Activated CD4-positive, alpha-beta T cell treated with anti-CD3 and anti-CD28 coated beads for 48 hours (primary cell): ENCODE measurements around the gene RAX2.

Experiments used
- DNase-seq: peaks from one replicate; pipeline ENCODE4 v3.0.0-alpha.2; 2020

RAX2 gene

DNA sequence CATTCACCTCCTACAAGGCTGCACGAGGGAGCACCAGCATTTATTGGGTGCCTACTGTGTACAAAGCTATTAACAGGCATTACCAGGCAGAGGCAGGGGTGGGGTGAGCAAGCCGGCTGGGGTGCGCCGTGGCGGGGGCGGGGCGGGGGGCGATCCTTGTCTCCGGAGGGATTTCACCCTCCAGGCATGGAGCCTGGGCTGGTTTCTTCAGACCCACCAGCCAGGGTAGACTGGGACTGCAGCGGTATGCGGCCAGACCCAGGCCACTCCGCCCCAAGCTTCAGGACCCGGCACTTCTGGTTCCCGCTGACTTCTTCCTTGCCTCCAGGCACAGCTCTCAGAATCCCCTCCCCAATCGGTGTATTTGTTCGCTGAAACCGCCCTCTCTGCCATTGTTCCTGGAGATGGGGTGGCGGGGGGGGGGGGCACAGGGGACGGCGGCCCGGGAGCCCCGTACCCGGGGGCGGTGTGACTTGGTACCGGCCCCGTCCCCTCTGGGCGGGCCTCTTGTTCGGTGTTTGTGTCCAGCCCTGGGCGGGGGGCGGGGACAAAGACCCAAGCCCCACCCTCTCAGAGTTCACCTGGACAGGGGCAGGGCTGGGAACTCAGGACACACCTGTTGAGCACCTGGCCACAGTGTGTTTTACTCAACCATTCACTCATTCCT lies 49.5 kb downstream of the RAX2 start:
- no peak for DNase-seq

DNA sequence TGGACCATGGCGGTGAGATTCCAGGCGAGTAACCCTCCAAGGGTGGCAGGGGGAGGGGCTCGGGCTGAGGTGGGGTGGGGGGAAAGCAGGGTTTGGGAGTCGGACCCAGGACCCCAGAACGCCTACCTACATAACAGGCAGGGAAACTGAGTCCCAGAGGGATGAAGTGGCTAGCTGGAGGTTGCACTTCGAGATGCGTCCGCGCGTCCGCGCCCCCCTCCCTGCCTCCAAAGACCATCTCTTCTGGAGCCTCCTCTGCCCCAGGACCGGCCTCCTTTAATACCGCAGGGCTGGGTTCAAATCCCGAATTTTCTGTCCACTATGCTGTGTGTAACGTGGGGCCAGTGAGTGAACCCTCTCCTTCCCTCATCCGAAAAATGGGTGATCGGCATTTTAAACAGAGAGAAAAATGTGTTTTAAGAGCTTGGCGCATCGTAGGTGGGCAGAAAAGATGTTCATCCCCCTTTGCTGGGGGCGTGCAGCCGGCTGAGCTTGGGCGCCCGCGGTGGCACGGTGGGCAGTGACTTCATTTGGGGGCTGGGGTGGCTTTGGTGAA lies 50.1 kb downstream of the RAX2 start:
- DNase-seq: no peak

DNA sequence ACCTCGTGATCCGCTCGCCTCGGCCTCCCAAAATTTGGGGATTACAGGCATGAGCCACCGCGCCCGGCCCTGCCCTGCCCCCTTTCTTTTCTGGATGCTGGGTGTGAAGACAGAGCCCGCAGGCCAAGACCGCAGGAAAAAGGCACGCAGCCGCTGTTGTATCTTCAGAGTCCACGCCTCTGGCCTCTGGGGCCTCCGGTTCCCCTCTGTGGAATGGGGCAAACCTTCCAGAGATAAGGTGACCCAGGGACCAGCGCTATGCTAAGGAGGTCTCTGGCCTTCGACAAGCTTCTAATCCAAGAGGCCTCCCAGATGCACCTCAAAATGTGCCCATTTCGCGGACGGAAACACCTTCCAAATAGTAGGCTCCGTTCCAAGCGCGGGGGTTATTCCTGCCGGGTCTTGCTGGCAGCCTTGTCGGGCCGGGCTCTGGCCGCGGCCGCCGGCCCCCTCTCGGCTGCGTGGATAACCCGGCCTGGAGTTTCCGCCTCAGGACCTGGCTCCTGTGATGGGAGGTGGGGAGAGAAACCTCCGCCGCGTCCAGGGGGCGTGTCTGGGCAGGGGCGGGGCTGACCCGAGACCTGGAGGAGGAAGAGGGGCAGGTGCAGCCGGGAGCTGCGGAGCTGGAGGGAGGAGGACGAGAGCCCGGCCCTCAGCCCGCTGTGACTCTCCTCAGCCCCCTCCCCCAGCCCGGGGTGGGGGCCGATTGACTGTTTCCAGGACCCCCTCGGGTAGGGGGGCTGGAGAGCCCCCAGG lies 50.7 kb downstream of the RAX2 start:
- DNase-seq: peak; percentile 94

DNA sequence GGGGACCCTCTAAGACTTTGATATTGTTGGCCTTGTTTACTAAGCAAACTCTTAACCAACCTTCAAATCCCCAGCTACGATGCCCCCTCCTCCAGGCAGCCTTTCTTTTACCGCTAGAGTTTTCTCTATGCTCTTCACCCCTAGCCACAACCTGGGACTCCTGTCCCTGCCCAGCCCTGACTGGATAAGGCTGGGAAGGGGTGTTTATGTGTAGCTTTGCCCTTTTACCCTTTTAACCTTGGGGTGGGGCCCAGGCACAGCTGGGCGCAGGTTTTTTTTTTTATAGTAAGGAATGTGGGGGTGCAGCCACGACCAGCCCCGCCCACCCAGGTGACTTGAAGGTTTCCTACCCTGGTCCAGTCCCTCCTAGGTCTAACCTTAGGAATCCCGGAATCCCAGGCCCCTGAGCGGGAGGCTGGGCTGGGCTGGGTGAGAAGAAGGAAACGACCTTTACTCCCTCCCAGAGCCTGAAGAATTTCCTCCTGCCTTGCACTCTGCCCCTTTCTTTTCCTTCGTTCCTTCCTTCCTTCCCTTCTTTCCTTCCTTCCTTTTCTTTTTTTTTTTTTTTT lies 51.6 kb downstream of the RAX2 start:
- DNase-seq: no peak

DNA sequence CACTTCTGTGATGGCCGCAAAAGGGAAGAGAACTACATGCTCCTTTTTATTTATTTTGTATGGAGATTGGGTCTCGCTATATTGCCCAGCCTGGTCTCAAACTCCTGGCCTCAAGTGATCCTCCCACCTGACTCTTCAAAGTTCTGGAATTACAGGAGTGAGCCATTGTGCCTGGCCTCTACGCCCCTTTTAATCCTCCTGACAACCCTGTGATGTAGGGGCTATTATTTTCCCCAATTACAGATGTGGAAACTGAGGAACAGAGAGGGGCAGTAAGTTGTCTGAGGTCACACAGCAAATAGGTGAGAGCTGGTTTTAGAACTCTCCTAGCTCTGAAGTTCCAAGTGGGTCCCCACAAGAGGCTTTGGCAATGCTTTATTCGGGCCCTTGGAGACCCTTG lies 52.2 kb downstream of the RAX2 start:
- DNase-seq: no peak
